ENCODE measurements around the gene ABCF3.

The ABCF3 gene

GRCh38 chr3:184233127-184233843 lies 47.3 kb downstream of the ABCF3 start:
- no peak for DNase-seq (ENCODE audit: low read depth)

GRCh38 chr3:184234224-184234623 lies 48.2 kb downstream of the ABCF3 start:
- DNase-seq (ENCODE audit: low read depth): no peak

- DNase-seq (ENCODE audit: low read depth): no peak
These were observed 48.8 kb downstream of the ABCF3 start for GRCh38 chr3:184234671-184235380.

- DNase-seq (ENCODE audit: low read depth): no peak
These were observed 49.5 kb downstream of the ABCF3 start for GRCh38 chr3:184235381-184236032.

GRCh38 chr3:184236033-184236410 lies 50.0 kb downstream of the ABCF3 start:
- no peak for DNase-seq (ENCODE audit: low read depth)

- DNase-seq (ENCODE audit: low read depth): no peak
These were observed 50.6 kb downstream of the ABCF3 start for GRCh38 chr3:184236636-184237035.

GRCh38 chr3:184237211-184237610 lies 51.2 kb downstream of the ABCF3 start:
- DNase-seq (ENCODE audit: low read depth): no peak

GRCh38 chr3:184237807-184238206 lies 51.8 kb downstream of the ABCF3 start:
- DNase-seq (ENCODE audit: low read depth): no peak

GRCh38 chr3:184238246-184238818 lies 52.3 kb downstream of the ABCF3 start:
- no peak for DNase-seq (ENCODE audit: low read depth)

- no peak for DNase-seq (ENCODE audit: low read depth)
These were observed 53.2 kb downstream of the ABCF3 start for GRCh38 chr3:184239221-184239620.

GRCh38 chr3:184239708-184240107 lies 53.7 kb downstream of the ABCF3 start:
- DNase-seq (ENCODE audit: low read depth): no peak

GRCh38 chr3:184240384-184241140 lies 54.6 kb downstream of the ABCF3 start:
- DNase-seq (ENCODE audit: low read depth): no peak

GRCh38 chr3:184241141-184241446 lies 55.1 kb downstream of the ABCF3 start:
- DNase-seq (ENCODE audit: low read depth): no peak

- no peak for DNase-seq (ENCODE audit: low read depth)
These were observed 55.7 kb downstream of the ABCF3 start for GRCh38 chr3:184241447-184242296.

GRCh38 chr3:184242297-184242685 lies 56.3 kb downstream of the ABCF3 start:
- no peak for DNase-seq (ENCODE audit: low read depth)

Measured in stimulated activated CD8-positive, alpha-beta memory T cell treated with anti-CD3 and anti-CD28 coated beads, Interleukin-15, amount 100 ng/mL, for 1 hour (primary cell).